ENCODE results near the gene SENP1. TPM values are rescaled to one million over a fixed set of nuclear protein-coding genes. Genes with fewer than 3 reads are reported as not detected.

The SENP1 gene
- total RNA-seq, result 23.9 and 27.4 TPM in 2 replicates

DNA sequence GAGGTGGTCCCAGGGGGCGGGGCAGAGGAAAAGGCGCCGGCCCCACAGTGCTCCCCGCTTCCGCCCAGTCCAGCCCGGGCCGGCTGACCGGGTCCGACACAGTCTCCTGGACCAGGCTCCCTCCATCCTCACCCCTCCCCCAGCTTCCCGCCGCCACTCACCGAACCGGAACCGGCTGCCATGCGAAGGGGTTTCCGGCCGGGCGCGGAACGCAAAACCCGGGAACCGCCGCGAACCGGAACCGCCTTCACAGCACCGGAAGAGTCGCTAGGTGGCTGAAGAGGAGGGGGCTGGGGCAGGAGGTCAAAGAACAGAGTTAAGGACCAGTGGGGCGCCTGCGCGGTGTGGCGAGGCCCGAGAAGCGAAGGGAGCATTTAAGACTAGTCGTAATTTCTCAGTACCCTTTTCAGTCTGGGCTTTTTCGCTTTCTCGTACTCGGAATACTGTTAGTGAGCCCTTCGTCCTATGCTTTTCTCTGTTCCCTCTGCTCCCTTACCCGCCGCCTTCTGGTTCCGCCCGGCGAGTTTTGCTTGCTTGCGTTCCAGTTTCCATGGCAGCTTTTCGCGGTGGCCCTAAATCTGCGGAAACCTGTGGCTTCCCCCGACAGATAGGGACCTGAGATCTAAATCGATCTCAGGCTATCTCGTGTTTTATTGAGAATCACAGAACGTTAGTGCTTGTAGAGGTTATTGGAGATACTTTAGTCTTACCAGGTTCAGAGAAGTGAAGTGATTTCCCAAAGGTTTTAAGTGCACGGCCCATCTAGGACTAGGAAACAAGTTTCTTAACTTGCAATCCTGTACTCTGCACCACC lies at the start of gene SENP1:
TSS of gene SENP1 (minus strand) at position 213 of the 814 bp plus-strand sequence. CDS start 4,607 bp downstream, outside the sequence.
- Histone ChIP-seq H3K27me3 (ENCODE audit: insufficient read depth, low read length) (peaks cover 2% of the 10 kb centered on the region), H3K27ac (ENCODE audit: low read depth, low read length) (peak within 1 kb of the TSS; percentile 98), H3K4me3 (ENCODE audit: insufficient read depth, low read length) (peak within 1 kb of the TSS; percentile 92), H3K4me2 (ENCODE audit: insufficient read depth, low read length) (peak within 1 kb of the TSS; percentile 87), H2AFZ (ENCODE audit: low read length) (peak within 1 kb of the TSS; percentile 100), H3K9me3 (ENCODE audit: low read depth, low read length) (no peaks in the 10 kb centered on the region), H4K20me1 (ENCODE audit: insufficient read depth, low read length) (no peaks in the 10 kb centered on the region), H3K36me3 (ENCODE audit: insufficient read depth, low read length) (no peaks in the 10 kb centered on the region), H3K4me1 (ENCODE audit: insufficient read depth, low read length) (peaks cover 17% of the 10 kb centered on the region), H3K79me2 (ENCODE audit: insufficient read depth, low read length) (peaks cover 56% of the 10 kb centered on the region)
- peak; percentile 89 for DNase-seq (ENCODE audit: insufficient read length, low spot score, missing footprints)
- TF ChIP-seq, protein P1, sequence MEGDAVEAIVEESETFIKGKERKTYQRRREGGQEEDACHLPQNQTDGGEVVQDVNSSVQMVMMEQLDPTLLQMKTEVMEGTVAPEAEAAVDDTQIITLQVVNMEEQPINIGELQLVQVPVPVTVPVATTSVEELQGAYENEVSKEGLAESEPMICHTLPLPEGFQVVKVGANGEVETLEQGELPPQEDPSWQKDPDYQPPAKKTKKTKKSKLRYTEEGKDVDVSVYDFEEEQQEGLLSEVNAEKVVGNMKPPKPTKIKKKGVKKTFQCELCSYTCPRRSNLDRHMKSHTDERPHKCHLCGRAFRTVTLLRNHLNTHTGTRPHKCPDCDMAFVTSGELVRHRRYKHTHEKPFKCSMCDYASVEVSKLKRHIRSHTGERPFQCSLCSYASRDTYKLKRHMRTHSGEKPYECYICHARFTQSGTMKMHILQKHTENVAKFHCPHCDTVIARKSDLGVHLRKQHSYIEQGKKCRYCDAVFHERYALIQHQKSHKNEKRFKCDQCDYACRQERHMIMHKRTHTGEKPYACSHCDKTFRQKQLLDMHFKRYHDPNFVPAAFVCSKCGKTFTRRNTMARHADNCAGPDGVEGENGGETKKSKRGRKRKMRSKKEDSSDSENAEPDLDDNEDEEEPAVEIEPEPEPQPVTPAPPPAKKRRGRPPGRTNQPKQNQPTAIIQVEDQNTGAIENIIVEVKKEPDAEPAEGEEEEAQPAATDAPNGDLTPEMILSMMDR (IDR thresholded peaks at IDR 0.05; ENCODE audit: extremely low read depth, low read depth, low read length), result peak; percentile 6

DNA sequence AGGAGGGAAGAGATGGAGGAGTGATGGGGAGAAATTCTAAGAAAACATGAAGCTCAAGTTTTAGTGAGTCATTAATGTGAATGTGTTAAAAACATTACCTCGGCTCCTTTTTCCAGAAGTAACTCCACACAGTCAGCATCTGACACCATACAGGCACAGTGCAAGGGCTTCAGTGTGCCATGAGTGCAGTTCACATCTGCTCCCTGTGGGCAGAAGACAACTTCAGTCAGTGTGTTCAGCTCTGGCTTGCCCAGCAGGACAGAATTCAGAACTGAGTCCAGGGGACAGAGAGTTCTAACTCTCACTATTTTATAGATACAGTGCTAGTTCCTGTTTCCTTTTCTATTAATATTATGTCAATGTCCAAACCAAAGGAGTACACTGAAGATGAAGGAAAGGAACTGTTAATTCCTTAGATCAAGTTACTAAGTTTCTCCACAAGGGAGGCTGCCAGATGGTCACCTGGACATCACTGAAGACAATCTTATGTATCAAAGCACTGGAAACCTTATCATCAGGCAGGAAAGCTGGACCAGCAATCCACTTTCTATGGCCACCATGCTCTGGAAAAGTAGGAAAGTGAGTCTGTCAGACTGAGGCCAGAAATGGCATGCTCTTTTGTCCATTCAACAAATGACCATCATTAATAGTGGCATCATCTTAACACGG lies 45.4 kb upstream of the SENP1 start:
- H3K4me3 ChIP-seq (ENCODE audit: insufficient read depth, low read length), result no peak overlapping the region
- H2AFZ ChIP-seq (ENCODE audit: low read length), result no peak overlapping the region
- H4K20me1 ChIP-seq (ENCODE audit: insufficient read depth, low read length), result peaks cover under 1% of the 10 kb centered on the region
- H3K9me3 ChIP-seq (ENCODE audit: low read depth, low read length), result no peaks in the 10 kb centered on the region
- H3K4me1 ChIP-seq (ENCODE audit: insufficient read depth, low read length), result peaks cover under 1% of the 10 kb centered on the region
- no peak overlapping the region for H3K4me2 ChIP-seq (ENCODE audit: insufficient read depth, low read length)
- peaks cover 17% of the 10 kb centered on the region for H3K79me2 ChIP-seq (ENCODE audit: insufficient read depth, low read length)
- peaks cover 57% of the 10 kb centered on the region for H3K36me3 ChIP-seq (ENCODE audit: insufficient read depth, low read length)
- H3K27me3 ChIP-seq (ENCODE audit: insufficient read depth, low read length), result no peaks in the 10 kb centered on the region
- TF ChIP-seq, protein P1 (IDR thresholded peaks at IDR 0.05; ENCODE audit: extremely low read depth, low read depth, low read length), result no peak
- no peak for DNase-seq (ENCODE audit: insufficient read length, low spot score, missing footprints)
- H3K27ac ChIP-seq (ENCODE audit: low read depth, low read length), result no peak overlapping the region

DNA sequence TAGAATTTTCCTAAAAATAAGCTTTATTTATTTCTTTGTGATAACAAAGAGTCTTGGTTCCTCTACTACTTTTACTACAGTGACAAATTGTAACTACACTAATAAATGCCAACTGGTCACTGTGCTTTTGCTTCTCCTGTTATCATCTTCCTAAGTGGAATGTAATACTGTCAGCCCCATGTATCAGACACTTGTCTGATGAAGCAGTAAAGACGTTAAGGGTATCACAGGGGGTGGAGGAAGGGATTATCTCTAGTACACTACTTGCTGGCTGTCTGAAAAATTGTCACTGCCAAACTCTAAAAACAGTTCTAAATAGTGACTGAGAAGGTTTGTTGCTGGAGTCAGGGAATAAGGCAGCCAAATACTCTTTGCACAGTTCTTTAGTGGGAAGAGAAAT lies 40.1 kb upstream of the SENP1 start:
- TF ChIP-seq, protein P1 (IDR thresholded peaks at IDR 0.05; ENCODE audit: extremely low read depth, low read depth, low read length), result no peak
- no peak overlapping the region for H3K27ac ChIP-seq (ENCODE audit: low read depth, low read length)
- no peaks in the 10 kb centered on the region for H3K9me3 ChIP-seq (ENCODE audit: low read depth, low read length)
- no peak overlapping the region for H2AFZ ChIP-seq (ENCODE audit: low read length)
- no peaks in the 10 kb centered on the region for H3K27me3 ChIP-seq (ENCODE audit: insufficient read depth, low read length)
- no peaks in the 10 kb centered on the region for H4K20me1 ChIP-seq (ENCODE audit: insufficient read depth, low read length)
- no peak overlapping the region for H3K4me2 ChIP-seq (ENCODE audit: insufficient read depth, low read length)
- no peak for DNase-seq (ENCODE audit: insufficient read length, low spot score, missing footprints)
- no peaks in the 10 kb centered on the region for H3K79me2 ChIP-seq (ENCODE audit: insufficient read depth, low read length)
- no peaks in the 10 kb centered on the region for H3K4me1 ChIP-seq (ENCODE audit: insufficient read depth, low read length)
- H3K36me3 ChIP-seq (ENCODE audit: insufficient read depth, low read length), result peaks cover 70% of the 10 kb centered on the region
- H3K4me3 ChIP-seq (ENCODE audit: insufficient read depth, low read length), result no peak overlapping the region

DNA sequence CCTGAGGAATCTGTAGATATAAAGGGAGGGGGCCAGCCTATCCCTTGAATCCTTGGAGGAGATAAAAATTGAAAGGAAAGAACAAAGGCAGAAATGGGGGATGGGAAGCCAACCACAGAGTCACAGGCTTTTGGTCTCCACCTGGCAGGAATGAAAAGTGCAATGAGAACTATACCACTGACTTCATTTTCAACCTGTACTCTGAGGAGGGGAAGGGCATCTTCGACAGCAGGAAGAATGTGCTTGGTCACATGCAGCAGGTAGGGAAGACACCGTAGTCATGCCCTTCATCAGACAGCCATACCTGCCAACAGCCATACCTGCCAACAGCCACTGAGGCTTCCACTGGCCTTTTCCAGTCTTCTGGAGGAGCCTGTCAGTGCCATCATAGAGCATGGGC lies 38.0 kb upstream of the SENP1 start:
- H3K4me3 ChIP-seq (ENCODE audit: insufficient read depth, low read length), result no peak overlapping the region
- no peak overlapping the region for H2AFZ ChIP-seq (ENCODE audit: low read length)
- H3K9me3 ChIP-seq (ENCODE audit: low read depth, low read length), result no peaks in the 10 kb centered on the region
- no peaks in the 10 kb centered on the region for H3K27me3 ChIP-seq (ENCODE audit: insufficient read depth, low read length)
- H3K79me2 ChIP-seq (ENCODE audit: insufficient read depth, low read length), result no peaks in the 10 kb centered on the region
- no peaks in the 10 kb centered on the region for H4K20me1 ChIP-seq (ENCODE audit: insufficient read depth, low read length)
- no peak overlapping the region for H3K27ac ChIP-seq (ENCODE audit: low read depth, low read length)
- no peaks in the 10 kb centered on the region for H3K4me1 ChIP-seq (ENCODE audit: insufficient read depth, low read length)
- H3K4me2 ChIP-seq (ENCODE audit: insufficient read depth, low read length), result no peak overlapping the region
- TF ChIP-seq, protein P1 (IDR thresholded peaks at IDR 0.05; ENCODE audit: extremely low read depth, low read depth, low read length), result no peak
- DNase-seq (ENCODE audit: insufficient read length, low spot score, missing footprints), result no peak
- H3K36me3 ChIP-seq (ENCODE audit: insufficient read depth, low read length), result peaks cover 70% of the 10 kb centered on the region

All from osteoblast (primary cell).